Lower lobe of right lung (tissue), 2 donors: ENCODE data around the gene ME3. TPM values are rescaled to one million over a fixed set of nuclear protein-coding genes. Genes with fewer than 3 reads are reported as not detected.

Experiments
- ATAC-seq, 2 donors: fragments of 200-7000 bp; cut with Tn5 transposase; one replicate each; pipeline ENCODE4 v1.9.1; 2020 to 2022; ENCODE audit warnings: mild to moderate bottlenecking in 2 of 2, moderate library complexity in 2 of 2
- DNase-seq: peaks from one replicate; pipeline ENCODE4 v3.0.0-alpha.2; 2020
- H3K27ac ChIP-seq: fragments of 200-600 bp; one replicate; pipeline ENCODE4 v1.8.0; 2022
- H3K27me3 ChIP-seq: fragments of 200-600 bp; one replicate; pipeline ENCODE4 v1.8.0; 2022; ENCODE audit warnings: low read depth
- H3K36me3 ChIP-seq: fragments of 200-600 bp; one replicate; pipeline ENCODE4 v1.8.0; 2022; ENCODE audit warnings: mild to moderate bottlenecking
- H3K4me1 ChIP-seq: fragments of 200-600 bp; one replicate; pipeline ENCODE4 v1.8.0; 2022
- H3K4me3 ChIP-seq: fragments of 200-600 bp; one replicate; pipeline ENCODE4 v1.8.0; 2022; ENCODE audit warnings: mild to moderate bottlenecking
- H3K9me3 ChIP-seq: fragments of 200-600 bp; one replicate; pipeline ENCODE4 v1.8.0; 2022
- CTCF ChIP-seq: fragments of 200-600 bp; IDR thresholded peaks from one replicate; pipeline ENCODE4 v1.8.0; 2022; ENCODE audit warnings: antibody characterized with exemption, mild to moderate bottlenecking
- intact Hi-C: fragments of 100-400 bp; cut with DNase I; formaldehyde crosslinking; loops from one replicate; pipeline ENCODE4 v1.11.0; 2022
- total RNA-seq: library from RNA; stranded (reverse); fragmentation: NEBNext Ultra II Directional; extraction: Animal tissue kit (Norgen Biotek cat#: 25700); gene quantifications from one replicate; pipeline ENCODE4 v1.2.1, GENCODE V29; 2021
- donor health status: DM: no; HTN: yes; CAD: no; lungs with severe emphysema.

ME3 gene
- total RNA-seq, 1 donor from 2014 or later = 18.6 TPM

GRCh38 chr11:86625981-86626380 lies 46.4 kb downstream of the ME3 start:
- Histone ChIP-seq H3K27me3 (no peaks in the 10 kb centered on the region), H3K4me1 (no peaks in the 10 kb centered on the region), H3K9me3 (no peaks in the 10 kb centered on the region), H3K4me3 (no peak overlapping the region), H3K27ac (no peak overlapping the region), H3K36me3 (no peaks in the 10 kb centered on the region)
- no peak for ATAC-seq
- intact Hi-C loops = no loop called here
- no peak for TF ChIP-seq CTCF
- DNase-seq = no peak

- Histone ChIP-seq H3K27me3 (no peaks in the 10 kb centered on the region), H3K27ac (no peak overlapping the region), H3K9me3 (no peaks in the 10 kb centered on the region), H3K4me1 (no peaks in the 10 kb centered on the region), H3K36me3 (no peaks in the 10 kb centered on the region), H3K4me3 (no peak overlapping the region)
- no peak for TF ChIP-seq CTCF
- DNase-seq (no peak), ATAC-seq (no peak)
- intact Hi-C loops = no loop called here
Measured at GRCh38 chr11:86625544-86625943, 46.9 kb downstream of the ME3 start.

- DNase-seq (no peak), ATAC-seq (no peak)
- Histone ChIP-seq H3K27ac (no peak overlapping the region), H3K36me3 (no peaks in the 10 kb centered on the region), H3K9me3 (no peaks in the 10 kb centered on the region), H3K4me3 (no peak overlapping the region), H3K27me3 (no peaks in the 10 kb centered on the region), H3K4me1 (no peaks in the 10 kb centered on the region)
- TF ChIP-seq CTCF = no peak
- intact Hi-C loops = no loop called here
Measured at GRCh38 chr11:86624366-86624765, 48.0 kb downstream of the ME3 start.

GRCh38 chr11:86623736-86624135 lies 48.7 kb downstream of the ME3 start:
- no peaks in the 10 kb centered on the region for H3K27me3 ChIP-seq
- intact Hi-C loops = no loop called here
- no peaks in the 10 kb centered on the region for H3K9me3 ChIP-seq
- H3K4me3 ChIP-seq = no peak overlapping the region
- DNase-seq (no peak), ATAC-seq (no peak)
- no peaks in the 10 kb centered on the region for H3K4me1 ChIP-seq
- H3K27ac ChIP-seq = no peak overlapping the region
- no peak for TF ChIP-seq CTCF
- no peaks in the 10 kb centered on the region for H3K36me3 ChIP-seq

- intact Hi-C loops = no loop called here
- no peak overlapping the region for H3K27ac ChIP-seq
Measured at GRCh38 chr11:86623041-86623621, 49.3 kb downstream of the ME3 start.

More at GRCh38 chr11:86623041-86623621, 49.3 kb downstream of the ME3 start:
- no peak for TF ChIP-seq CTCF
- Histone ChIP-seq H3K27me3 (no peaks in the 10 kb centered on the region), H3K9me3 (no peaks in the 10 kb centered on the region), H3K36me3 (no peaks in the 10 kb centered on the region), H3K4me1 (no peaks in the 10 kb centered on the region), H3K4me3 (no peak overlapping the region)
- no peak for ATAC-seq
- no peak for DNase-seq
